ENCODE results near the gene NIP7. TPM values are rescaled to one million over a fixed set of nuclear protein-coding genes. Genes with fewer than 3 reads are reported as not detected.

The NIP7 gene
- total RNA-seq, 1 donor from 2014 or later = 20.8 TPM

DNA sequence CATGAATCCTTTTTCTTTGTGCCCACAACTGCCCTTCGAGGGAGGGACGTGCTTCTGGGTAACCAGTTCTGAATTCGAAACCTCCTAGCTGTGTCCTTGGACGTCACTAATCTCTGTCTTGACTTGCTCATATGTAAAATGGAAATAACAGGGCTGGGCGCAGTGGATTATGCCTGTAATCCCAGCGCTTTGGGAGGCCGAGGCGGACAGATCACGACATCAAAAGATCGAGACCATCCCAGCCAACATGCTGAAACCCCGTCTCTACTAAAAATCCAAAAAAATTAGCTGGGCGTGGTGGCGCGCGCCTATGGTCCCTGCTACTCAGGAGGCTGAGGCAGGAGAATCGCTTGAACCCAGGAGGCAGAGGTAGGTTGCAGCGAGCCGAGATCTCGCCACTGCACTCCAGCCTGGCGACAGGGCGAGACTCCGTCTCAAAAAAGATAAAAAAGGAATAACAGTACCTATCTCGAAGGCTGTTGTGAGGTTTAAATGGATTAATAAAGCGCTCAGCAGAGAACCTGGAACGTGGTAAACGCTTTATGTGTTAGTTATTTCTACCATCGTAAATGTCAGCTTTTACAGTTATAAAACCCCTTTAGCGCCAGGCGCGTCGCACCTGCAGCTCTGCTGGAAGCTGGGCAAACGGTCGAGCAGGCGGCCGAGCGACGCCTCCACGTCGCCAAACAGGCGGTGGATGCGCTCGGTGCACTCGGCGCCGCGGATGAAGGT, 849 bp upstream of the NIP7 start:
- Histone ChIP-seq H3K27me3 (no peaks in the 10 kb centered on the region), H3K27ac (peak overlapping the region; percentile 85), H3K4me1 (peaks cover 26% of the 10 kb centered on the region), H3K4me3 (peak overlapping the region; percentile 86), H3K36me3 (peaks cover 61% of the 10 kb centered on the region), H3K9me3 (no peaks in the 10 kb centered on the region)
- intact Hi-C loops (cut with DNase I) = no loop called here
- no peak for DNase-seq
- no peak for ATAC-seq
- TF ChIP-seq, protein P1, sequence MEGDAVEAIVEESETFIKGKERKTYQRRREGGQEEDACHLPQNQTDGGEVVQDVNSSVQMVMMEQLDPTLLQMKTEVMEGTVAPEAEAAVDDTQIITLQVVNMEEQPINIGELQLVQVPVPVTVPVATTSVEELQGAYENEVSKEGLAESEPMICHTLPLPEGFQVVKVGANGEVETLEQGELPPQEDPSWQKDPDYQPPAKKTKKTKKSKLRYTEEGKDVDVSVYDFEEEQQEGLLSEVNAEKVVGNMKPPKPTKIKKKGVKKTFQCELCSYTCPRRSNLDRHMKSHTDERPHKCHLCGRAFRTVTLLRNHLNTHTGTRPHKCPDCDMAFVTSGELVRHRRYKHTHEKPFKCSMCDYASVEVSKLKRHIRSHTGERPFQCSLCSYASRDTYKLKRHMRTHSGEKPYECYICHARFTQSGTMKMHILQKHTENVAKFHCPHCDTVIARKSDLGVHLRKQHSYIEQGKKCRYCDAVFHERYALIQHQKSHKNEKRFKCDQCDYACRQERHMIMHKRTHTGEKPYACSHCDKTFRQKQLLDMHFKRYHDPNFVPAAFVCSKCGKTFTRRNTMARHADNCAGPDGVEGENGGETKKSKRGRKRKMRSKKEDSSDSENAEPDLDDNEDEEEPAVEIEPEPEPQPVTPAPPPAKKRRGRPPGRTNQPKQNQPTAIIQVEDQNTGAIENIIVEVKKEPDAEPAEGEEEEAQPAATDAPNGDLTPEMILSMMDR (IDR thresholded peaks at IDR 0.05) = no peak

DNA sequence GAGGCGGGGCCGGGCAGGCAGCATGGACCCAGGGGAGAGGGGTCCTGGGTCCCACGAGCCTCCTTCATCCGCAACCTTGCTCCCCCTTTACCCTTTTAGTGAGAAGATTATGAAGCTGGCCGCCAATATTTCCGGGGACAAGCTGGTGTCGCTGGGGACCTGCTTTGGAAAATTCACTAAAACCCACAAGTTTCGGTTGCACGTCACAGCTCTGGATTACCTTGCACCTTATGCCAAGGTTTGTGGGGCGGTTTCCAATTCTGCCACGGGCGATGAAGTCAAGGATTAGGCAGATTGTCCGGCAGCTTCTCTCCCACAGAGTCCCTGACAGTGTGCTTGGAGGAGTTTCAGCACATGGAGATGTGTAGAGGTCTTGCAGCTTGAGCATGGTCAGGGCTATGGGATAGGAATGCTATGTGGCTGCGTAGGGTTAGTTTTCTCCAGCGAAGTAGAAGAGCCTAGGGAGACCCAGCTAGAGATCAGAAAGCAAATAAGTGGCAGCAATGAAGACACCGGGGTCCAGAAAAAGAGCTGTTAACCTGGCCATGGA, 598 bp downstream of the NIP7 start:
- TF ChIP-seq, protein P1 (IDR thresholded peaks at IDR 0.05) = no peak
- H3K27me3 ChIP-seq = no peaks in the 10 kb centered on the region
- ATAC-seq = no peak
- DNase-seq = no peak
- H3K36me3 ChIP-seq = peaks cover 52% of the 10 kb centered on the region
- intact Hi-C loops (cut with DNase I) = no loop called here
- no peaks in the 10 kb centered on the region for H3K9me3 ChIP-seq
- peaks cover 26% of the 10 kb centered on the region for H3K4me1 ChIP-seq
- H3K4me3 ChIP-seq = peak overlapping the region; percentile 86
- peak overlapping the region; percentile 85 for H3K27ac ChIP-seq

DNA sequence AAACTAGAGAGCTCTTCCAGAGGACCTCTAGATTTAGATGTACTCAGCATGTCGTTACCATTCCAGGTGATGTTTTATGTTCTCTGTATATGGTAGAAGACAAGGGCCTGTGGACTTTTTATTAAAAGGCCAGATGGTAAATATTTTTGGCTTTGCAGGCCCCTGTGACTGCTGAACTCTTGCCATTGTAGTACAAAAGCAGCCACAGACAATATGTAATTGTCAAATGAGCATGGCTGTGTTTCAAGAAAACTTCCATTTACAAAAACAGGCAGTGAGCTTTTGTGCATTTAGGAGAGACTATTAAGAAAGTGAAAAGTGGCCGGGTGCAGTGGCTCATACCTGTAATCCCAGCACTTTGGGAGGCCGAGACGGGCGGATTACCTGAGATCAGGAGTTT, 4.6 kb downstream of the NIP7 start:
- peaks cover 36% of the 10 kb centered on the region for H3K36me3 ChIP-seq
- intact Hi-C loops (cut with DNase I) = no loop called here

DNA sequence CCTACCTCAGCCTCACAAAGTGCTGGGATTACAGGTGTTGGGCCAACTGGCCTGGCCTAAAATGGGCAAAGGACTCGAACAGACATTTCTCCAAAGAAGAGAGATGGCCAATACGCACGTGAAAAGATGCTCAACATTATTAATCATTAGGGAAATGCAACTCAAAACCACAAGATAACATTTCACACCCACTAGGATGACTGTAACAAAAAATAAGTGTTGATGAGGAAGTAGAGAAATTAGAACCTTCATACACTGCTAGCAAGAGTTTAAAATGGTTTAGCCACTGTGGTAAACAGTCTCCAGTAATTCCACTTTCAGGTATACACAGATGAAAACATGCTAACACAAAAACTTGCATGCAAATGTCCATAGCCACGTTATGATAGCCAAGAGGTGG, 6.4 kb downstream of the NIP7 start:
- Histone ChIP-seq H3K4me1 (peaks cover 3% of the 10 kb centered on the region), H3K9me3 (no peaks in the 10 kb centered on the region), H3K27ac (no peak overlapping the region), H3K36me3 (peaks cover 48% of the 10 kb centered on the region), H3K4me3 (no peak overlapping the region), H3K27me3 (no peaks in the 10 kb centered on the region)
- intact Hi-C loops (cut with DNase I) = no loop called here
- ATAC-seq (no peak), DNase-seq (no peak)
- TF ChIP-seq, protein P1 (IDR thresholded peaks at IDR 0.05) = no peak

More for the DNA sequence above, 4.6 kb downstream of the NIP7 start:
- TF ChIP-seq, protein P1 (IDR thresholded peaks at IDR 0.05) = no peak
- Histone ChIP-seq H3K4me3 (no peak overlapping the region), H3K9me3 (no peaks in the 10 kb centered on the region), H3K4me1 (peaks cover 10% of the 10 kb centered on the region), H3K27me3 (no peaks in the 10 kb centered on the region), H3K27ac (no peak overlapping the region)
- DNase-seq (no peak), ATAC-seq (no peak)

DNA sequence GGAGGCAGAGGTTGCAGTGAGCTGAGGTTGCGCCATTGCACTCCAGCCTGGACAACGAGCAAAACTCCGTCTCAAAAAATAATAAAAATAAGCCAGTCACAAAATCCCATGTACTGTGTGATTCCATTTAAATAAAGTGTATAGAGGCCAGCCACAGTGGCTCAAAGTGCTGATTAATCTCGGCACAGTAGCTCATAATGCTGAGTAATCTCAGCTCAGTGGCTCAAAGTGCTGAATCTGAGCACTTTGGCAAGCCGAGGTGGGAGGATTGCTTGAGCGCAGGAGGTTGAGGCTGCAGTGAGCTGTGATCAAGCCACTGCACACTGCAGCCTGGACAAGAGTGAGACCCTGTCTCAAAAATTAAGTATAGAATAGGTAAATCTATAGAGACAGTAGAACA, 7.1 kb downstream of the NIP7 start:
- H3K36me3 ChIP-seq = peaks cover 42% of the 10 kb centered on the region
- TF ChIP-seq, protein P1 (IDR thresholded peaks at IDR 0.05) = no peak
- no peaks in the 10 kb centered on the region for H3K27me3 ChIP-seq
- DNase-seq (no peak), ATAC-seq (no peak)
- intact Hi-C loops (cut with DNase I) = no loop called here
- H3K4me1 ChIP-seq = no peaks in the 10 kb centered on the region
- H3K27ac ChIP-seq = no peak overlapping the region
- H3K9me3 ChIP-seq = no peaks in the 10 kb centered on the region
- no peak overlapping the region for H3K4me3 ChIP-seq

Data from upper lobe of right lung (tissue), 1 donor.